SK-N-SH (cell line): ENCODE data around the gene NFIA.

Source experiments
- EP300 ChIP-seq, 2 experiments: IDR thresholded peaks; 2 replicates each; pipeline versions ENCODE4 v1.4.0 to v1.6.1; 2012; ENCODE audit warnings: borderline replicate concordance in 1 of 2, low read depth in 1 of 2, low read length in 1 of 2
- EZH2phosphoT487 ChIP-seq: fragments of 200-600 bp; sonication (generic); IDR thresholded peaks from 2 replicates; pipeline ENCODE4 v1.6.1; 2017; ENCODE audit warnings: low read depth, mixed run types, mild to moderate bottlenecking, antibody characterized with exemption, moderate library complexity, borderline replicate concordance
- GATA2 ChIP-seq: sonication (generic); formaldehyde crosslinking; IDR thresholded peaks from 2 replicates; pipeline ENCODE4 v1.5.0; 2020; ENCODE audit warnings: mild to moderate bottlenecking, missing genetic modification reagents
- MXI1 ChIP-seq: IDR thresholded peaks from 2 replicates; pipeline ENCODE4 v1.6.1; 2012; ENCODE audit warnings: mild to moderate bottlenecking, low read depth, low read length, improper control_type of control experiment
- POLR2AphosphoS5 ChIP-seq: IDR thresholded peaks from 2 replicates; pipeline ENCODE4 v1.6.1; 2012; ENCODE audit warnings: low read depth, low read length
- TAF1 ChIP-seq: IDR thresholded peaks from 2 replicates; pipeline ENCODE4 v1.6.1; 2012; ENCODE audit warnings: low read depth, mild to moderate bottlenecking, low read length, moderate library complexity, borderline replicate concordance
- TF ChIP-seq, protein P1 (sequence below): fragments of 200-600 bp; sonication (generic); IDR thresholded peaks from 2 replicates; pipeline ENCODE4 v1.6.1; 2017; ENCODE audit warnings: antibody characterized with exemption, mild to moderate bottlenecking, moderate library complexity

GRCh38 chr1:61480273-61480935 lies 398.0 kb downstream of the NFIA start:
- TF ChIP-seq, protein P1, sequence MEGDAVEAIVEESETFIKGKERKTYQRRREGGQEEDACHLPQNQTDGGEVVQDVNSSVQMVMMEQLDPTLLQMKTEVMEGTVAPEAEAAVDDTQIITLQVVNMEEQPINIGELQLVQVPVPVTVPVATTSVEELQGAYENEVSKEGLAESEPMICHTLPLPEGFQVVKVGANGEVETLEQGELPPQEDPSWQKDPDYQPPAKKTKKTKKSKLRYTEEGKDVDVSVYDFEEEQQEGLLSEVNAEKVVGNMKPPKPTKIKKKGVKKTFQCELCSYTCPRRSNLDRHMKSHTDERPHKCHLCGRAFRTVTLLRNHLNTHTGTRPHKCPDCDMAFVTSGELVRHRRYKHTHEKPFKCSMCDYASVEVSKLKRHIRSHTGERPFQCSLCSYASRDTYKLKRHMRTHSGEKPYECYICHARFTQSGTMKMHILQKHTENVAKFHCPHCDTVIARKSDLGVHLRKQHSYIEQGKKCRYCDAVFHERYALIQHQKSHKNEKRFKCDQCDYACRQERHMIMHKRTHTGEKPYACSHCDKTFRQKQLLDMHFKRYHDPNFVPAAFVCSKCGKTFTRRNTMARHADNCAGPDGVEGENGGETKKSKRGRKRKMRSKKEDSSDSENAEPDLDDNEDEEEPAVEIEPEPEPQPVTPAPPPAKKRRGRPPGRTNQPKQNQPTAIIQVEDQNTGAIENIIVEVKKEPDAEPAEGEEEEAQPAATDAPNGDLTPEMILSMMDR: no peak
- TF ChIP-seq MXI1 (no peak), EP300 (IDR thresholded peaks at IDR 0.05; ENCODE audit: borderline replicate concordance in 1 of 2, low read depth in 1 of 2, low read length in 1 of 2) (no peak), TAF1 (no peak), GATA2 (CRISPR knock-in tag) (no peak), POLR2AphosphoS5 (no peak), EZH2phosphoT487 (no peak)
